ENCODE measurements around the gene MEGF6. TPM values are rescaled to one million over a fixed set of nuclear protein-coding genes. Genes with fewer than 3 reads are reported as not detected.

MEGF6 gene
- total and polyA plus RNA-seq, 9 of the 15 experiments (the other 6 are each of a cell fraction or from before 2014, with no cell fraction given) = 0.03 to 1.7 (median 0.24) TPM; not detected in 3

DNA sequence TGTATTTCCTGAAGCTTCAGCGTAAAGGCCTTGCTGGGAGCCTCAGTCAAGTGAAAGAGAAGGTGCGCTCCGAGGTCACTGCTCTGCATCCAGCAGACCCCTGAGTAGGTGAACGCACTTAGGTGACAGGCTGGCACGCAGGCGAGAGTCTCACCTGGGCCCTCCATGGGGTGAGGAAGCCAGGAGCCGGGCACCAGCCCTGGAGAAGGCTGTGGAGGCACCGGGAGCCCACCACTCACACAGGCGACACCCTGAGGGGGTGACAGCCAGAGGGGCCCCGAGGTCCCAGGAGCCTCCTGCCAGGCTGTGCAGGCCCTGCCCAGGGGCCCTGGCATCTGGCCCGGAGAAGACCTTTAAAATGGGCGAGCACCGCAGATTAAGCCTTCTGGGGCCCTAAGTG lies 89.2 kb downstream of the MEGF6 start:
- no peak overlapping the region for H2AFZ ChIP-seq (ENCODE audit: low read depth, low read length)
- no peak overlapping the region for H3K4me2 ChIP-seq (ENCODE audit: insufficient read depth, low read length)
- DNase-seq (ENCODE audit: extremely low read depth in 1 of 4, low spot score in 3 of 4) (no peak), ATAC-seq (no peak), FAIRE-seq (no peak)
- no peaks in the 10 kb centered on the region for H3K9me1 ChIP-seq (ENCODE audit: control insufficient read depth, insufficient read depth, low read length)
- no peak overlapping the region for H3K4me3 ChIP-seq
- peaks cover 13 to 68% of the 10 kb centered on the region in 2 experiments; a peak in 3 of 5 replicates for H3K27me3 ChIP-seq (ENCODE audit: control insufficient read depth in 2 of 2, insufficient read depth in 2 of 2, low read length in 2 of 2)
- ChIA-PET POLR2A (interaction anchor here (0.6 kb wide), 3 partner anchors 20 to 219 kb away, joined by 3 read pairs; no protein-coding TSS in a partner anchor), CTCF (ENCODE audit: low intra/inter-chr PET ratio) (no interaction called here)
- no peak overlapping the region for H3K27ac ChIP-seq (ENCODE audit: extremely low read depth, low read depth, low read length)
- 5% methylated on average over 13 of the region's 13 CpGs for WGBS (ENCODE audit: insufficient coverage, low coverage, missing lambda C conversion rate)
- peaks cover 10% of the 10 kb centered on the region for H4K20me1 ChIP-seq (replicated peaks; ENCODE audit: control insufficient read depth, insufficient read depth, low read length)
- in situ Hi-C loops (cut with MboI) = no loop called here
- H3K9me3 ChIP-seq (replicated peaks; ENCODE audit: control insufficient read depth, insufficient read depth, low read depth, low read length) = no peaks in the 10 kb centered on the region; the same call in 1 of the 2 replicates
- no peaks in the 10 kb centered on the region for H3K79me2 ChIP-seq (ENCODE audit: control insufficient read depth, insufficient read depth, low read length)
- no peak for TF ChIP-seq LCOR (CRISPR knock-in tag; IDR thresholded peaks at IDR 0.05)
- no peak for TF ChIP-seq CHCHD3 (CRISPR knock-in tag; IDR thresholded peaks at IDR 0.05)
- TF ChIP-seq UBTF (IDR thresholded peaks at IDR 0.05; ENCODE audit: borderline replicate concordance in 1 of 2, low read depth in 2 of 2, low read length in 2 of 2) = no peak
- no peak for TF ChIP-seq TAF1 (IDR thresholded peaks at IDR 0.05; ENCODE audit: control insufficient read depth, extremely low read depth, insufficient read depth, low read length, severe bottlenecking)
- no peak for TF ChIP-seq ZNF395 (CRISPR knock-in tag; IDR thresholded peaks at IDR 0.05)
- TF ChIP-seq BDP1 (IDR thresholded peaks at IDR 0.05; ENCODE audit: insufficient read depth, insufficient read length) = no peak
- no peak for TF ChIP-seq HEY1 (CRISPR knock-in tag; IDR thresholded peaks at IDR 0.05; ENCODE audit: borderline replicate concordance)
- TF ChIP-seq SP1 (CRISPR knock-in tag; IDR thresholded peaks at IDR 0.05) = no peak
- TF ChIP-seq, protein P1, sequence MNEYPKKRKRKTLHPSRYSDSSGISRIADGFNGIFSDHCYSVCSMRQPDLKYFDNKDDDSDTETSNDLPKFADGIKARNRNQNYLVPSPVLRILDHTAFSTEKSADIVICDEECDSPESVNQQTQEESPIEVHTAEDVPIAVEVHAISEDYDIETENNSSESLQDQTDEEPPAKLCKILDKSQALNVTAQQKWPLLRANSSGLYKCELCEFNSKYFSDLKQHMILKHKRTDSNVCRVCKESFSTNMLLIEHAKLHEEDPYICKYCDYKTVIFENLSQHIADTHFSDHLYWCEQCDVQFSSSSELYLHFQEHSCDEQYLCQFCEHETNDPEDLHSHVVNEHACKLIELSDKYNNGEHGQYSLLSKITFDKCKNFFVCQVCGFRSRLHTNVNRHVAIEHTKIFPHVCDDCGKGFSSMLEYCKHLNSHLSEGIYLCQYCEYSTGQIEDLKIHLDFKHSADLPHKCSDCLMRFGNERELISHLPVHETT (CRISPR knock-in tag; conservative IDR thresholded peaks at IDR 0.05 in 1 of 2, IDR thresholded peaks at IDR 0.05 in 1 of 2) = no peak
- TF ChIP-seq ZNF174 (CRISPR knock-in tag; IDR thresholded peaks at IDR 0.05) = no peak
- TF ChIP-seq, protein P2, sequence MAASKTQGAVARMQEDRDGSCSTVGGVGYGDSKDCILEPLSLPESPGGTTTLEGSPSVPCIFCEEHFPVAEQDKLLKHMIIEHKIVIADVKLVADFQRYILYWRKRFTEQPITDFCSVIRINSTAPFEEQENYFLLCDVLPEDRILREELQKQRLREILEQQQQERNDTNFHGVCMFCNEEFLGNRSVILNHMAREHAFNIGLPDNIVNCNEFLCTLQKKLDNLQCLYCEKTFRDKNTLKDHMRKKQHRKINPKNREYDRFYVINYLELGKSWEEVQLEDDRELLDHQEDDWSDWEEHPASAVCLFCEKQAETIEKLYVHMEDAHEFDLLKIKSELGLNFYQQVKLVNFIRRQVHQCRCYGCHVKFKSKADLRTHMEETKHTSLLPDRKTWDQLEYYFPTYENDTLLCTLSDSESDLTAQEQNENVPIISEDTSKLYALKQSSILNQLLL (CRISPR knock-in tag; IDR thresholded peaks at IDR 0.05; ENCODE audit: borderline replicate concordance) = no peak
- no peak for TF ChIP-seq MAZ (CRISPR knock-in tag; conservative IDR thresholded peaks at IDR 0.05 in 1 of 2, IDR thresholded peaks at IDR 0.05 in 1 of 2)
- TF ChIP-seq MYBL2 (IDR thresholded peaks at IDR 0.05; ENCODE audit: low read depth) = no peak
- TF ChIP-seq MYBL2 (CRISPR knock-in tag; IDR thresholded peaks at IDR 0.05; ENCODE audit: borderline replicate concordance) = no peak
- no peak for TF ChIP-seq FOSL1 (tag; conservative IDR thresholded peaks at IDR 0.05)
- no peak for TF ChIP-seq MCM3 (IDR thresholded peaks at IDR 0.05)
- BruUV-seq (replicated peaks) = no TSS peak
- peaks cover 0 to 35% of the 10 kb centered on the region in 2 experiments; a peak in 2 of 5 replicates for H3K4me1 ChIP-seq (replicated peaks in 1 of 2; ENCODE audit: control insufficient read depth in 2 of 2, insufficient read depth in 2 of 2, low read length in 2 of 2)
- no peak overlapping the region for H3K9ac ChIP-seq (ENCODE audit: insufficient read depth in 1 of 2, low read depth in 2 of 2, low read length in 2 of 2)
- intact Hi-C loops (cut with micrococcal nuclease) = no loop called here
- H3K36me3 ChIP-seq (ENCODE audit: control insufficient read depth, insufficient read depth, low read length) = no peaks in the 10 kb centered on the region

All from K562 (cell line).